Nephron progenitor cell (in vitro differentiated cells): ENCODE data around the gene ZC3H12A.

ENCODE experiments used
- DNase-seq: peaks from one replicate; pipeline ENCODE4 v3.0.0; 2021
- H3K27ac Mint-ChIP-seq: 2 replicates; pipeline ENCODE4 v1.8.0; 2021; ENCODE audit warnings: mild to moderate bottlenecking, moderate library complexity, mixed read lengths
- H3K27me3 Mint-ChIP-seq: 2 replicates; pipeline ENCODE4 v1.8.0; 2021; ENCODE audit warnings: mild to moderate bottlenecking, low read depth, mixed read lengths; ENCODE audit not compliant: poor library complexity
- H3K36me3 Mint-ChIP-seq: 2 replicates; pipeline ENCODE4 v1.8.0; 2021; ENCODE audit warnings: low read depth, mixed read lengths
- H3K4me1 Mint-ChIP-seq: 2 replicates; pipeline ENCODE4 v1.8.0; 2021; ENCODE audit warnings: mixed read lengths
- H3K4me3 Mint-ChIP-seq: 2 replicates; pipeline ENCODE4 v1.8.0; 2021; ENCODE audit warnings: mild to moderate bottlenecking, moderate library complexity, mixed read lengths
- H3K9me3 Mint-ChIP-seq: 2 replicates; pipeline ENCODE4 v1.8.0; 2021; ENCODE audit warnings: mild to moderate bottlenecking, moderate library complexity, mixed read lengths
- TF ChIP-seq, protein P1 (sequence below): fragments of 200-600 bp; sonication (generic); IDR thresholded peaks from 2 replicates; pipeline ENCODE4 v1.5.0; 2021; ENCODE audit warnings: antibody characterized with exemption

ZC3H12A gene

DNA sequence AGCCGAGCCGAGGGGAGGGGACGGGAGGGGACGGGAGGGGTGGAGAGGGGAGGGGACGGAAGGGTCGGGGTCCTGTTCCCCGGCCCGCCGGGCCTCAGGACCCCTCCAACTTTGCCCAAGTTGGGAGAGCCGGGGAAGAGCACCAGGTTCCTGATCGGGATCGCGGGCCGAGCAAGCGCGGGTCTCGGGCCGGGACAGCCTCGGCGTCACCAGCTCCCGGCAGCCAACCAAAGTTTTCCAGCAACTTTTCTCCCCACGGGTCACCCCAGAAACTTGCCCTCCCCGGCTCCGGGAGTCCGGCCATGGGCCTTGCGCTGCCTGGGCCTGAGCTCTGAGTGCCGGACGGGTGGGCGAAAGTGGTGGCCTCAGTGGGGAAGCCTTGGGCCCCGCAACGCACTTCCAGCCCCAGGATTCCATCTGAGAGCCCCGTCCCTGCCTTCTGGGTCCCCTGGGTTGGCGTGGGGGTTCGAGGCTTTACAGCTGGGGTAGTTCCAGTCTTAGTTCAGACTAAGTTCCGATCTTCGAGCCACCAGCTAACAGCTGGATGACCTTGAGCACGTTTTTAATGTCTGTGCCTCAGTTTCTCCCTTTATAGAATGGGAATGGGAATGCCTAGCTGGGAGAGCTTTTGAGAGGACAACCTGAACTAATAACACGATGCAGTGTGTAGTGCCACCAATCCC lies 458 bp downstream of the ZC3H12A start:
- DNase-seq, result peak; percentile 42
- Mint-ChIP-seq H3K4me3 (peak overlapping the region; percentile 79), H3K36me3 (no peaks in the 10 kb centered on the region), H3K4me1 (peaks cover 57% of the 10 kb centered on the region), H3K27me3 (peaks cover 41% of the 10 kb centered on the region), H3K27ac (no peak overlapping the region), H3K9me3 (no peaks in the 10 kb centered on the region)
- TF ChIP-seq, protein P1, sequence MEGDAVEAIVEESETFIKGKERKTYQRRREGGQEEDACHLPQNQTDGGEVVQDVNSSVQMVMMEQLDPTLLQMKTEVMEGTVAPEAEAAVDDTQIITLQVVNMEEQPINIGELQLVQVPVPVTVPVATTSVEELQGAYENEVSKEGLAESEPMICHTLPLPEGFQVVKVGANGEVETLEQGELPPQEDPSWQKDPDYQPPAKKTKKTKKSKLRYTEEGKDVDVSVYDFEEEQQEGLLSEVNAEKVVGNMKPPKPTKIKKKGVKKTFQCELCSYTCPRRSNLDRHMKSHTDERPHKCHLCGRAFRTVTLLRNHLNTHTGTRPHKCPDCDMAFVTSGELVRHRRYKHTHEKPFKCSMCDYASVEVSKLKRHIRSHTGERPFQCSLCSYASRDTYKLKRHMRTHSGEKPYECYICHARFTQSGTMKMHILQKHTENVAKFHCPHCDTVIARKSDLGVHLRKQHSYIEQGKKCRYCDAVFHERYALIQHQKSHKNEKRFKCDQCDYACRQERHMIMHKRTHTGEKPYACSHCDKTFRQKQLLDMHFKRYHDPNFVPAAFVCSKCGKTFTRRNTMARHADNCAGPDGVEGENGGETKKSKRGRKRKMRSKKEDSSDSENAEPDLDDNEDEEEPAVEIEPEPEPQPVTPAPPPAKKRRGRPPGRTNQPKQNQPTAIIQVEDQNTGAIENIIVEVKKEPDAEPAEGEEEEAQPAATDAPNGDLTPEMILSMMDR, result no peak

DNA sequence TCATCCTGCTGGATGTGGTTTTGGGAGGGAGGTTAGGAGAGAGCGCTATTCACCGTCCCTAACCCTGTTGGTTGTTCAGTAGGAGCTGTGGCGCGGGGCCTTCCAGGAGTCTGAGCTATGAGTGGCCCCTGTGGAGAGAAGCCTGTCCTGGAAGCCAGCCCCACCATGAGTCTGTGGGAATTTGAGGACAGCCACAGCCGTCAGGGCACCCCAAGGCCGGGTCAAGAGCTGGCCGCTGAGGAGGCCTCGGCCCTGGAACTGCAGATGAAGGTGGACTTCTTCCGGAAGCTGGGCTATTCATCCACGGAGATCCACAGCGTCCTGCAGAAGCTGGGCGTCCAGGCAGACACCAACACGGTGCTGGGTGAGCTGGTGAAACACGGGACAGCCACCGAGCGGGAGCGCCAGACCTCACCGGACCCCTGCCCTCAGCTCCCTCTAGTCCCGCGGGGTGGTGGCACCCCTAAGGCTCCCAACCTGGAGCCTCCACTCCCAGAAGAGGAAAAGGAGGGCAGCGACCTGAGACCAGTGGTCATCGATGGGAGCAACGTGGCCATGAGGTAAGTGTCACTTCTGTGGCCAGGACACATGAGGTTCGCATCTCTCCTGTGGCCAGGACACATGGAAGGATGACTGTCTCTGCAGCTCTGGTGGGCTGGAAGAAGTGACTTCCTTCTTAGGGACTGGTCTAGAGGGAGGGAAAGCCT lies 1.2 kb downstream of the ZC3H12A start:
- H3K27ac Mint-ChIP-seq, result no peak overlapping the region
- H3K27me3 Mint-ChIP-seq, result peaks cover 41% of the 10 kb centered on the region
- H3K36me3 Mint-ChIP-seq, result no peaks in the 10 kb centered on the region
- H3K4me3 Mint-ChIP-seq, result peak overlapping the region; percentile 79
- H3K9me3 Mint-ChIP-seq, result no peaks in the 10 kb centered on the region
- peaks cover 57% of the 10 kb centered on the region for H3K4me1 Mint-ChIP-seq
- DNase-seq, result no peak
- TF ChIP-seq, protein P1, result no peak

DNA sequence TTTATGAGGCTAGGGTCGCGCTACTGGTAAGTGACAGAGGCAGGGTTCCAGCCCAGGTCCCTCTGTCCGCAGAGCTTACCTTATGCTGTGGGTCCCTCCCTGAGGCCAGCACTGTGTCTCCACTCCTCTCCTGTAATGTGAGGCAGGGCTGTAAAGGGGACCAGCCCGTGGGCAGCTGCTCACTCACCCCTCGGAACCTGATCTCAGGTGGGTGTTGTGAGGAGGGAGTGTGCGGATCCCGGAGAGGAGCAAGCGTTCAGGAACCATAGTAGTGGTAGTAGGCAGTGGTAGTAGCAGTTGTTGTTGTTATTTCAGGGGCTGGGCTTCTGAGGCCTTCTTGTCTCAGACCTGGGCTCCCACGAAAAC lies 1.7 kb downstream of the ZC3H12A start:
- Mint-ChIP-seq H3K4me1 (peaks cover 57% of the 10 kb centered on the region), H3K27ac (no peak overlapping the region)

DNA sequence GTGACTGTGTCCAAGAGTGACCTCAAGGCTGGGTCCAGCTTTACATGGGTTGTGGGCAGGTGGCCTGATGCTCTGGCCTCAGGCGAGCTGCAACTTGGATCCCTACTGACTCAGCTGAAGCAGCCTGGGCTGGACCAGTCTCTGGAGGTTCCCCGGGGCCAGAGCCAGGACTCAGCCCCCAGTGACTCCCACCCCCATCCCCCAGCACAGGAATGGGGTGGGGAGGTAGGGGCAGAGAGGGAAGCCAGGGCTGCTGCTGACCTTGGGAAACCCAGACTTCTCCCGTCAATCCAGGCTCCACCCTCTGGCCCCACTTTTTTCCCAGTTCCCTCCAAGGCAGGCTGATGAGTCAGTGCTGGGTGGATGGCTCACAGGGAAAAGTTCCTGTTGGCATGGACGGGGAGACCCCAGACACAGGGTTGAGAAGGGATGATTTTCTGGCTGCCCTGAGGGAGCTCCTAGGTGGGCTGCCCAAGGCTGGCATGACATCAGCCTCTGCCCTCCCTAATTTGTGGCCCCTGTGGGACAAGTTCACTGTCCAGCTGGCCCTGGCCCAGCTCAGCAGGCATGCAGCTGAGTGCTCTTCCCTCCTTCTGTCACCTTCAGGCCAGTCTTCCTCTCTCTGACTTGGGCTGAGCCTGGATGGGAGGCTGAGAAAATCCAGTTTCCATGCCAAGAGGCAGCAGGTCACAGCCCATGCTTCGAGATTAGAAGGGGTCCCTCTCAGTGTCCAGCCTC lies 2.2 kb downstream of the ZC3H12A start:
- no peak for DNase-seq
- peaks cover 33% of the 10 kb centered on the region for H3K27me3 Mint-ChIP-seq
- H3K4me1 Mint-ChIP-seq, result peaks cover 53% of the 10 kb centered on the region
- peak overlapping the region; percentile 66 for H3K4me3 Mint-ChIP-seq
- no peaks in the 10 kb centered on the region for H3K36me3 Mint-ChIP-seq
- no peak overlapping the region for H3K27ac Mint-ChIP-seq
- H3K9me3 Mint-ChIP-seq, result no peaks in the 10 kb centered on the region
- TF ChIP-seq, protein P1, result no peak

More for the DNA sequence above, 1.7 kb downstream of the ZC3H12A start:
- Mint-ChIP-seq H3K36me3 (no peaks in the 10 kb centered on the region), H3K27me3 (peaks cover 39% of the 10 kb centered on the region), H3K4me3 (peak overlapping the region; percentile 66), H3K9me3 (no peaks in the 10 kb centered on the region)
- TF ChIP-seq, protein P1, result no peak
- no peak for DNase-seq

DNA sequence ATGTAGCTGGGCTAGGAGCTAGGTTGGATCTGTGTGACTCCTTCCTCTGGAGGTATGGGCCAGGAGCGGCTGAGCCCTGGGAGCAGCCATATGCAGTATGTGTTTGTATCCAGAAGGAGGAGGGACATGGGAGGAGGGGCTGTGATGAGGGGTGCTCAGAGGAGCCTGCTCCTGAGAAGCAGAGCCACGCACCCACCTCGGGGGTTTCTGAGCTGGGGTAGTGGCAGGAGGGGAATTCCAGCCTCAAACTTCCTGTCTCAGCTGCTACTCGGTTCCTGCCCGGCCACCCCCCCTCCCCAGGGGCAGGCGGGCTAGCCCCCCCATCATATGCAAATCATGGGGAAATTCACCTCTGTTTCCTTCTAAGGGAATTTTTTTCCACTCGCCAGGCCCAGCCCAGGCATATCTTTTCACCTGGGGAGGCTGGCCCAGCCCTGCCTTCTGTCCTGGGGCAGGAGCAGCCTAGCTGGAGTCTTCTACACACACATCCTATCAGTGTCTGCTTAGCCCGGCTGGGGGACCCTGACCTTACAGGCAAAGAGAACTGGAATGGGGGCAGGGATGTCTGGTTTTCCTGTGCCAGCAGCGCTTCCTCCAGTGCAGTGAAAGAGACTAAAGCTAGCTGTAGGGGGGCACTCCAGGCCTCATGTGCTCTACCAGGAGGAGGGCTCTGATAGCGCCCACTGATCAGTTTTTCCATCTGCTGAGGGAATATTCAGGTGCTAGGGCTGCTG lies 3.0 kb downstream of the ZC3H12A start:
- H3K9me3 Mint-ChIP-seq, result no peaks in the 10 kb centered on the region
- DNase-seq, result no peak
- H3K36me3 Mint-ChIP-seq, result no peaks in the 10 kb centered on the region
- peak overlapping the region; percentile 65 for H3K4me3 Mint-ChIP-seq
- TF ChIP-seq, protein P1, result no peak
- H3K27ac Mint-ChIP-seq, result no peak overlapping the region
- peaks cover 28% of the 10 kb centered on the region for H3K27me3 Mint-ChIP-seq
- peaks cover 45% of the 10 kb centered on the region for H3K4me1 Mint-ChIP-seq
